OCI-LY3 (cell line): ENCODE data around the gene LACTBL1.

Experiments
- EZH2phosphoT487 ChIP-seq: fragments of 200-600 bp; shearing (Covaris generic); IDR thresholded peaks from 2 replicates; pipeline ENCODE4 v1.6.1; 2018; ENCODE audit warnings: antibody characterized with exemption, mixed run types, low read depth
- TF ChIP-seq, protein P1 (sequence below): fragments of 200-600, 300-600 bp; sonication (generic); IDR thresholded peaks from 2 replicates; pipeline ENCODE4 v1.5.1; 2014; ENCODE audit warnings: antibody characterized with exemption, low read length, low read depth

DNA sequence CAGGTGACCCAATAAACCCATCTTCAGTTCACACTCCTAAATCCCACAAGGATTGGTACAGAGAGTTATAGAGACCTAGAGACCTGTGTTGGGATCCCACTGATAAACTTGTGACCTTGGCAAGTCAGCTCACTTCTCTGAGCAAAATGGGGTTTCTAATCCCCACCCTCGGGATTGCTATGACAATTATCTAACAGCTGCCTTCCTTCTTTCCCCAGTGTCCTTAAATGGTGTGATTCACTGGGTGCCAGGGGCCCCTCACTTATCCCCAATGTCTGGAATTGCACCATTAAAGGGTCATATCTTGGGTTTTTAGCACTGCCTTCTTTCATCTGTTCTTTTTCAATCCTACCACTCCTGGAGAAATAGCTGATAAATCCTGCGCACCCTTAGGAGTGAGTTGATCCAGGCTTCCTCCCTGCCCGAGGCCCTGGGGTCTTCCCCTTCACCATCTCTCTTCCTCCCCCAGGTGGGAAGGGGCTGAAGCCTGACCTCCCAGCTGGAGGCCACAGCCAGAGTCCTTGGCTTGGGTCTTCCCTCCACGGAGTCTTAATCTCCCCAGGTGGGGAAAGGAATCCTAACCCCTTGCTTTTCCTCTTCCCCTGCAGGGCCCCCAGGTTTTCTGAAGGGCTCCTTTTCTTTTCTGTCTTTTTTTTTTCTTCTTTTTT is 39.7 kb downstream of the LACTBL1 start:
- TF ChIP-seq, protein P1, sequence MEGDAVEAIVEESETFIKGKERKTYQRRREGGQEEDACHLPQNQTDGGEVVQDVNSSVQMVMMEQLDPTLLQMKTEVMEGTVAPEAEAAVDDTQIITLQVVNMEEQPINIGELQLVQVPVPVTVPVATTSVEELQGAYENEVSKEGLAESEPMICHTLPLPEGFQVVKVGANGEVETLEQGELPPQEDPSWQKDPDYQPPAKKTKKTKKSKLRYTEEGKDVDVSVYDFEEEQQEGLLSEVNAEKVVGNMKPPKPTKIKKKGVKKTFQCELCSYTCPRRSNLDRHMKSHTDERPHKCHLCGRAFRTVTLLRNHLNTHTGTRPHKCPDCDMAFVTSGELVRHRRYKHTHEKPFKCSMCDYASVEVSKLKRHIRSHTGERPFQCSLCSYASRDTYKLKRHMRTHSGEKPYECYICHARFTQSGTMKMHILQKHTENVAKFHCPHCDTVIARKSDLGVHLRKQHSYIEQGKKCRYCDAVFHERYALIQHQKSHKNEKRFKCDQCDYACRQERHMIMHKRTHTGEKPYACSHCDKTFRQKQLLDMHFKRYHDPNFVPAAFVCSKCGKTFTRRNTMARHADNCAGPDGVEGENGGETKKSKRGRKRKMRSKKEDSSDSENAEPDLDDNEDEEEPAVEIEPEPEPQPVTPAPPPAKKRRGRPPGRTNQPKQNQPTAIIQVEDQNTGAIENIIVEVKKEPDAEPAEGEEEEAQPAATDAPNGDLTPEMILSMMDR = no peak
- TF ChIP-seq EZH2phosphoT487 = no peak
